T-cell (primary cell): ENCODE data around the gene MTFP1. TPM values are rescaled to one million over a fixed set of nuclear protein-coding genes. Genes with fewer than 3 reads are reported as not detected.

Source experiments
- ATAC-seq, 4 experiments: fragments of 200-7000 bp in 3 of 4; fragments of 150-1000 bp in 1 of 4; cut with Tn5 transposase; replicated peaks in 1 of 4; 1 replicate in 3 of 4; 2 replicates in 1 of 4; pipeline ENCODE4 v1.10.0; 2021; ENCODE audit warnings: moderate library complexity in 3 of 4, mild to moderate bottlenecking in 2 of 4, moderate number of reproducible peaks in 1 of 4
- CTCF ChIA-PET, 2 donors: fragments of 300-600 bp; sonication (Branson Sonifier 250); formaldehyde crosslinking; loops; one replicate each; lab custom pipeline; 2022; ENCODE audit warnings: antibody characterized with exemption in 2 of 2; lab: Charles Lee
- POLR2A ChIA-PET, 2 donors: fragments of 300-600 bp; sonication (Branson Sonifier 250); formaldehyde crosslinking; loops; one replicate each; lab custom pipeline; 2022; ENCODE audit warnings: antibody characterized with exemption in 2 of 2; lab: Charles Lee
- DNase-seq, 35 experiments: peaks; one replicate each; pipeline versions ENCODE4 v3.0.0 to v3.0.0-alpha.2; 2013 to 2023
- H3K27ac ChIP-seq: one replicate; pipeline ENCODE4 v1.5.1; 2013; ENCODE audit warnings: low read length
- H3K27me3 ChIP-seq, 2 experiments: replicated peaks in 1 of 2; 1 replicate in 1 of 2; 2 replicates in 1 of 2; pipeline versions ENCODE4 v1.6.1 to v1.7.0; 2013; ENCODE audit warnings: low read length in 1 of 2, mixed read lengths in 1 of 2; ENCODE audit not compliant: control insufficient read depth in 2 of 2, insufficient read depth in 2 of 2; ENCODE audit errors: extremely low read depth in 1 of 2
- H3K36me3 ChIP-seq, 2 donors: 1 replicate in 1 of 2; 2 replicates in 1 of 2; pipeline versions ENCODE4 v1.6.1 to v1.7.0; 2013; ENCODE audit warnings: low read length in 1 of 2; ENCODE audit not compliant: control insufficient read depth in 2 of 2, insufficient read depth in 1 of 2; ENCODE audit errors: extremely low read depth in 1 of 2
- H3K4me1 ChIP-seq, 2 experiments: 1 replicate in 1 of 2; 2 replicates in 1 of 2; pipeline versions ENCODE4 v1.6.1 to v1.7.0; 2013; ENCODE audit warnings: low read length in 2 of 2, mixed read lengths in 1 of 2; ENCODE audit not compliant: insufficient read depth in 2 of 2, control insufficient read depth in 1 of 2; ENCODE audit errors: extremely low read depth in 1 of 2
- H3K4me3 ChIP-seq, 2 donors: 1 replicate in 1 of 2; 2 replicates in 1 of 2; pipeline versions ENCODE4 v1.5.1 to v1.7.0; 2013; ENCODE audit warnings: mild to moderate bottlenecking in 2 of 2, low read length in 1 of 2, moderate library complexity in 1 of 2; ENCODE audit not compliant: control insufficient read depth in 1 of 2; ENCODE audit errors: extremely low read depth in 1 of 2
- H3K9me3 ChIP-seq: 2 replicates; pipeline ENCODE4 v1.7.0; 2013
- H3K27ac Mint-ChIP-seq, 2 donors: one replicate each; pipeline ENCODE4 v1.8.0; 2020 to 2021; ENCODE audit warnings: mild to moderate bottlenecking in 2 of 2, mixed read lengths in 2 of 2
- H3K27me3 Mint-ChIP-seq, 2 donors: one replicate each; pipeline ENCODE4 v1.8.0; 2021 to 2022; ENCODE audit warnings: mixed read lengths in 2 of 2
- H3K36me3 Mint-ChIP-seq: one replicate; pipeline ENCODE4 v1.8.0; 2021; ENCODE audit warnings: mixed read lengths
- H3K4me1 Mint-ChIP-seq, 3 donors: one replicate each; pipeline ENCODE4 v1.8.0; 2020 to 2022; ENCODE audit warnings: mixed read lengths in 3 of 3, mild to moderate bottlenecking in 1 of 3
- H3K4me3 Mint-ChIP-seq, 3 donors: one replicate each; pipeline ENCODE4 v1.8.0; 2020 to 2022; ENCODE audit warnings: mild to moderate bottlenecking in 3 of 3, mixed read lengths in 3 of 3, moderate library complexity in 3 of 3
- H3K9me3 Mint-ChIP-seq, 3 donors: one replicate each; pipeline ENCODE4 v1.8.0; 2020 to 2022; ENCODE audit warnings: mixed read lengths in 3 of 3
- WGBS: methylation state at CpG from one replicate; pipeline ENCODE4 v1.1.5; 2013; ENCODE audit warnings: missing lambda C conversion rate; ENCODE audit not compliant: insufficient coverage; 5-methylcytosine and 5-hydroxymethylcytosine counted together
- total RNA-seq, 35 experiments: library from RNA in 6 of 35; stranded (reverse) in 6 of 35; fragments of 120-200 nt in 1 of 35; gene quantifications; one replicate each; pipeline versions ENCODE4 v1.2.1 to v1.2.4 and lab custom pipeline; 2013 to 2026

Gene MTFP1
- total RNA-seq, 5 donors from 2014 or later (not counting 1 experiment from before 2014, with no cell fraction given): 22.7 to 59.2 (median 29.4) TPM

DNA sequence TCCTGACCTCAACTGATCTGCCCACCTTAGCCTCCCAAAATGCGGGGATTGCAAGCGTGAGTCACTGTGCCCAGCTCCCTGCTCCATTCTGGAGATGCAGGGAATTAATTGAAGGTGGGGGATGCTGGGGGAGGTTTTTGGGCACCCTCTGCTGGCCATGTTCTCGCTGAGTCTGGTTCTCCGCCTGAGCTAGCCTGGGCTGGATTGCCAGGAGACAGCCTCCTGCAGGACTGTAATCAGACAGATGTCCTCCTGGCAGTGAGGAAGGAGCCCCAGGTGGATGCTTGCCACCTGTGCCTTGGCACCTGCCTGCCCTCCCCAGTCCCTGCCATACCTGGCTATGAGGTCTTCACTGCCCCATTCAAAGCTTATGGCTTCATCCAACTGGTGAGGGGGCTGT, 5.4 kb downstream of the MTFP1 start:
- no peak overlapping the region for H3K27ac ChIP-seq
- H3K27me3 ChIP-seq: peaks cover 0 to 5% of the 10 kb centered on the region in 2 experiments
- no peak for ATAC-seq
- ChIA-PET CTCF (no interaction called here), POLR2A (no interaction called here)
- Mint-ChIP-seq H3K36me3 (peaks cover 16% of the 10 kb centered on the region), H3K4me3 (no peak overlapping the region), H3K9me3 (peaks cover 0 to 12% (median 0%) of the 10 kb centered on the region in 3 donors), H3K27me3 (no peaks in the 10 kb centered on the region), H3K4me1 (peaks cover 33 to 35% (median 35%) of the 10 kb centered on the region in 3 donors), H3K27ac (no peak overlapping the region)
- DNase-seq: no peak
- H3K4me1 ChIP-seq: peaks cover 4 to 26% of the 10 kb centered on the region in 2 experiments
- 90% methylated on average over 4 of the region's 4 CpGs for WGBS
- H3K4me3 ChIP-seq: no peak overlapping the region
- H3K9me3 ChIP-seq: no peaks in the 10 kb centered on the region
- H3K36me3 ChIP-seq: peaks cover 4 to 10% of the 10 kb centered on the region in 2 donors

DNA sequence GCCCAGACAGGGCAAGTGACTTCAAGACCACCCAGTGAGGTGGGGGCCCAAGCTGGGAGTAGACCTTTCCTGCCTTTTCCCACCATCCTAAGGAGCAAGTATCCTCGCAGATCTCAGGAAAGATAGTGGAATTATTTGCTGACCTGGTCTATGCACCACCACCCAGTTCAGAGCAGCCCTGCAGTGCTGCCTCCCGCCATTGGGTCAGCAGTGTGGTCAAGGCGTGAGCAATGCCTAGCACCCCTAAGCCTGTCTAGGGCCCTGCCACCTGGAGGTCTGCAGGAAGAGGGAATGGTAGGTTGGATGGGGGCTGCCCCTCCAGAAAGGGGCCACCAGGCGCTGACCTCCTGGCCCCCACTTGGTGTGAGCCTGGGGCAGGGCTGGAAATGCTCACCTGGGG, 6.5 kb downstream of the MTFP1 start:
- no peak overlapping the region for H3K4me3 ChIP-seq
- peaks cover 0 to 5% of the 10 kb centered on the region in 2 experiments for H3K27me3 ChIP-seq
- Mint-ChIP-seq H3K4me1 (peaks cover 26 to 28% (median 28%) of the 10 kb centered on the region in 3 donors), H3K27me3 (no peaks in the 10 kb centered on the region), H3K9me3 (peaks cover 2 to 15% (median 3%) of the 10 kb centered on the region in 3 donors), H3K27ac (no peak overlapping the region), H3K36me3 (peaks cover 19% of the 10 kb centered on the region), H3K4me3 (no peak overlapping the region)
- 89% methylated on average over 3 of the region's 4 CpGs for WGBS
- DNase-seq: no peak
- peaks cover 0 to 23% of the 10 kb centered on the region in 2 experiments for H3K4me1 ChIP-seq
- peaks cover 4 to 10% of the 10 kb centered on the region in 2 donors for H3K36me3 ChIP-seq
- ChIA-PET POLR2A (interaction anchor here (0.5 to 0.8 kb wide), 2 partner anchors 17 to 35 kb away, joined by 3 to 5 read pairs; partner anchors contain the start of gene SEC14L2 (in 1 of the 2)), CTCF (interaction anchor here in 1 of 2 donors (1.1 kb wide), 1 partner anchor 8 kb away, joined by 3 read pairs; no protein-coding TSS in a partner anchor)
- ATAC-seq: no peak
- H3K27ac ChIP-seq: no peak overlapping the region
- no peaks in the 10 kb centered on the region for H3K9me3 ChIP-seq

- Histone ChIP-seq H3K27ac (no peak overlapping the region), H3K9me3 (no peaks in the 10 kb centered on the region), H3K36me3 (peaks cover 4 to 10% of the 10 kb centered on the region in 2 donors), H3K4me1 (peaks cover 0 to 20% of the 10 kb centered on the region in 2 experiments), H3K27me3 (peaks cover 0 to 5% of the 10 kb centered on the region in 2 experiments), H3K4me3 (no peak overlapping the region)
- WGBS: 86% methylated on average over 1 of the region's 2 CpGs
- DNase-seq: no peak
- ChIA-PET CTCF (interaction anchor here (0.6 to 1.1 kb wide), 3 partner anchors 9 to 1703 kb away, joined by 3 to 5 read pairs (median 3); no protein-coding TSS in a partner anchor), POLR2A (interaction anchor here in 1 of 2 donors (0.5 to 1.4 kb wide), 2 partner anchors 9 to 35 kb away, joined by 5 read pairs; partner anchors contain the start of gene SEC14L2)
- Mint-ChIP-seq H3K27ac (no peak overlapping the region), H3K4me1 (peaks cover 22 to 26% (median 24%) of the 10 kb centered on the region in 3 donors), H3K9me3 (peaks cover 2 to 16% (median 4%) of the 10 kb centered on the region in 3 donors), H3K27me3 (no peaks in the 10 kb centered on the region), H3K36me3 (peaks cover 19% of the 10 kb centered on the region), H3K4me3 (no peak overlapping the region)
- ATAC-seq: no peak
These were observed 7.0 kb downstream of the MTFP1 start for GRCh38 chr22:30432520-30432919.

- ATAC-seq (no peak), DNase-seq (no peak)
- peaks cover 0 to 20% of the 10 kb centered on the region in 2 experiments for H3K4me1 ChIP-seq
- Mint-ChIP-seq H3K27ac (no peak overlapping the region), H3K27me3 (peaks cover 2 to 5% of the 10 kb centered on the region in 2 donors), H3K4me3 (no peak overlapping the region), H3K36me3 (peaks cover 17% of the 10 kb centered on the region), H3K4me1 (peaks cover 21 to 26% (median 24%) of the 10 kb centered on the region in 3 donors), H3K9me3 (peaks cover 2 to 16% (median 4%) of the 10 kb centered on the region in 3 donors)
- no peak overlapping the region for H3K4me3 ChIP-seq
- ChIA-PET POLR2A (interaction anchor here (1.4 to 1.5 kb wide), 2 partner anchors 9 kb away, joined by 3 to 5 read pairs; no protein-coding TSS in a partner anchor), CTCF (interaction anchor here (0.8 to 1.2 kb wide), 4 partner anchors 9 to 145 kb away, joined by 3 to 4 read pairs (median 3); no protein-coding TSS in a partner anchor)
- H3K9me3 ChIP-seq: no peaks in the 10 kb centered on the region
- H3K36me3 ChIP-seq: peaks cover 4 to 6% of the 10 kb centered on the region in 2 donors
- WGBS: 81% methylated on average over 3 of the region's 3 CpGs
- peaks cover 0 to 9% of the 10 kb centered on the region in 2 experiments for H3K27me3 ChIP-seq
- no peak overlapping the region for H3K27ac ChIP-seq
These were observed 7.7 kb downstream of the MTFP1 start for GRCh38 chr22:30433227-30433626.

DNA sequence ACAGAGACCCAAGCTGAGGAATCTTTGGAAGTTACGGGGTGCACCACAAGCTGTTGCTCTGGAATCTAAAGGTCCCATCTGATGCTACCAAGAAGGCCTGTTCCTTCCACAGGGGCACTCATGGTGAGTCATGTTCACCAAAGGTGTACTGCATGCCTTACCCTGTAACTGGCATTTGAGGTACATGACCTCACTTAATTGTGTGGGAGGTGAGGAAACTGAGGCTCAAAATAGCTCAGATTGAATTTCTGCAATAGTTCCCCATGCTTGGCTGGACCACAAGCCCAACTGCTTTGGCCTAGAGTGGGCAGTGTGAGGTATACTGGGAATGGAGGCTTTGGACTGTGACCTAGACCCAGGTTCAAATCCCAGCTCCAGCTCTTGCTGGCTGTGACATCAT, 8.2 kb downstream of the MTFP1 start:
- 100% methylated on average over 1 of the region's 1 CpG for WGBS
- no peak for ATAC-seq
- Histone ChIP-seq H3K27ac (no peak overlapping the region), H3K4me3 (no peak overlapping the region), H3K9me3 (no peaks in the 10 kb centered on the region), H3K27me3 (peaks cover 0 to 14% of the 10 kb centered on the region in 2 experiments), H3K4me1 (peaks cover 0 to 20% of the 10 kb centered on the region in 2 experiments), H3K36me3 (peaks cover 0 to under 1% of the 10 kb centered on the region in 2 donors)
- peaks cover 7 to 10% of the 10 kb centered on the region in 2 donors for H3K27me3 Mint-ChIP-seq
- peaks cover 14% of the 10 kb centered on the region for H3K36me3 Mint-ChIP-seq
- no peak overlapping the region for H3K4me3 Mint-ChIP-seq
- CTCF ChIA-PET: interaction anchor here (0.9 to 2.1 kb wide), 4 partner anchors 9 to 146 kb away, joined by 3 to 12 read pairs (median 4); no protein-coding TSS in a partner anchor
- peaks cover 21 to 26% (median 24%) of the 10 kb centered on the region in 3 donors for H3K4me1 Mint-ChIP-seq
- DNase-seq: no peak
- no peak overlapping the region for H3K27ac Mint-ChIP-seq
- peaks cover 2 to 16% (median 4%) of the 10 kb centered on the region in 3 donors for H3K9me3 Mint-ChIP-seq
- POLR2A ChIA-PET: interaction anchor here (0.5 to 1.5 kb wide), 4 partner anchors 10 to 30 kb away, joined by 3 to 7 read pairs (median 5); no protein-coding TSS in a partner anchor

GRCh38 chr22:30434843-30435242, 9.3 kb downstream of the MTFP1 start:
- ATAC-seq: no peak

More at GRCh38 chr22:30434843-30435242, 9.3 kb downstream of the MTFP1 start:
- ChIA-PET POLR2A (interaction anchor here (0.6 to 1.1 kb wide), 4 partner anchors 11 to 830 kb away, joined by 3 to 7 read pairs (median 4); no protein-coding TSS in a partner anchor), CTCF (interaction anchor here in 1 of 2 donors (1.1 to 2.1 kb wide), 2 partner anchors 10 to 38 kb away, joined by 5 to 12 read pairs; partner anchors contain the start of gene SEC14L2)
- H3K9me3 Mint-ChIP-seq: peaks cover 2 to 16% (median 4%) of the 10 kb centered on the region in 3 donors
- peaks cover 21 to 26% (median 24%) of the 10 kb centered on the region in 3 donors for H3K4me1 Mint-ChIP-seq
- Histone ChIP-seq H3K27ac (peak overlapping the region; percentile 100), H3K27me3 (peaks cover 0 to 25% of the 10 kb centered on the region in 2 experiments), H3K36me3 (no peaks in the 10 kb centered on the region), H3K4me1 (peaks cover 0 to 20% of the 10 kb centered on the region in 2 experiments), H3K4me3 (no peak overlapping the region), H3K9me3 (no peaks in the 10 kb centered on the region)
- peaks cover 14% of the 10 kb centered on the region for H3K36me3 Mint-ChIP-seq
- 88% methylated on average over 1 of the region's 1 CpG for WGBS
- peak overlapping the region in 2 of 3 donors; percentile 64 to 71 for H3K4me3 Mint-ChIP-seq
- DNase-seq: peak in 7 of 35 experiments; percentile 3 to 38 (median 18)
- peak overlapping the region; percentile 93 to 99 for H3K27ac Mint-ChIP-seq
- H3K27me3 Mint-ChIP-seq: peaks cover 9 to 15% of the 10 kb centered on the region in 2 donors
